ENCODE measurements around the gene GALP.

DNA sequence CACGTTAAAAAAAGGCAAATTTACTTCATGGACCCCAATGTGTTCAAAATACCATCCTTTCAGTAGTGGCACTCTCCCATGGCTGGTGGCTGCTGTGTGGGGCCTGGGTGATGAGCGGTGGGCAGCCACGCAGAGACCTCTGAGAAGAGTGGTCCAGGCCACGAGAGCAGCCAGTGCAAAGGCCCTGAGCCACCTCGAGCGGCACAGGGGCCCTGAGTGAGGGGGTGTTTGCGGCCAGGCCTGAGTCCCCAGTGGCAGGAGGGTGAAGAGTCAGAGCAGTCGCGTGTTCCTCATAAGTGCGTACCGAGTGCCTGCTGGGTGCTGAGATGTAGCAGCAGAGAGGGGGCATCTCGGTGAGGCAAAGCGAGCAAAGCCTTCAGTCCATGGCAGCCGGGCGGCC, 27.7 kb upstream of the GALP start:
- TF ChIP-seq, protein P1, sequence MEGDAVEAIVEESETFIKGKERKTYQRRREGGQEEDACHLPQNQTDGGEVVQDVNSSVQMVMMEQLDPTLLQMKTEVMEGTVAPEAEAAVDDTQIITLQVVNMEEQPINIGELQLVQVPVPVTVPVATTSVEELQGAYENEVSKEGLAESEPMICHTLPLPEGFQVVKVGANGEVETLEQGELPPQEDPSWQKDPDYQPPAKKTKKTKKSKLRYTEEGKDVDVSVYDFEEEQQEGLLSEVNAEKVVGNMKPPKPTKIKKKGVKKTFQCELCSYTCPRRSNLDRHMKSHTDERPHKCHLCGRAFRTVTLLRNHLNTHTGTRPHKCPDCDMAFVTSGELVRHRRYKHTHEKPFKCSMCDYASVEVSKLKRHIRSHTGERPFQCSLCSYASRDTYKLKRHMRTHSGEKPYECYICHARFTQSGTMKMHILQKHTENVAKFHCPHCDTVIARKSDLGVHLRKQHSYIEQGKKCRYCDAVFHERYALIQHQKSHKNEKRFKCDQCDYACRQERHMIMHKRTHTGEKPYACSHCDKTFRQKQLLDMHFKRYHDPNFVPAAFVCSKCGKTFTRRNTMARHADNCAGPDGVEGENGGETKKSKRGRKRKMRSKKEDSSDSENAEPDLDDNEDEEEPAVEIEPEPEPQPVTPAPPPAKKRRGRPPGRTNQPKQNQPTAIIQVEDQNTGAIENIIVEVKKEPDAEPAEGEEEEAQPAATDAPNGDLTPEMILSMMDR (IDR thresholded peaks at IDR 0.05), result no peak
- no peak for TF ChIP-seq POLR2A (IDR thresholded peaks at IDR 0.05)
- TF ChIP-seq EP300 (IDR thresholded peaks at IDR 0.05), result no peak
